H1 (cell line): Measurements from ENCODE around the gene SULF2. TPM values are rescaled to one million over a fixed set of nuclear protein-coding genes. Genes with fewer than 3 reads are reported as not detected.

ENCODE experiments used
- CTCF ChIA-PET: fragments of 300-600 bp; sonication (Branson Sonifier 250); formaldehyde crosslinking; loops from one replicate; lab custom pipeline; 2021; ENCODE audit not compliant: partially characterized antibody; lab: Charles Lee
- POLR2A ChIA-PET: fragments of 300-600 bp; sonication (Branson Sonifier 250); formaldehyde crosslinking; loops from one replicate; lab custom pipeline; 2021; ENCODE audit warnings: inconsistent platforms; ENCODE audit not compliant: partially characterized antibody; lab: Charles Lee
- DNase-seq, 2 experiments: peaks; one replicate each; pipeline versions ENCODE4 v3.0.0 to v3.0.0-alpha.2; 2010 to 2022; ENCODE audit warnings: low spot score in 2 of 2, low read depth in 1 of 2, mixed read lengths in 1 of 2
- FAIRE-seq: peaks from 2 replicates; lab custom pipeline; 2011; peaks lifted over from hg19 to GRCh38; lab: Jason Lieb, UNC
- H2AFZ ChIP-seq: 2 replicates; pipeline ENCODE4 v1.8.1; 2012; ENCODE audit warnings: low read length, inconsistent platforms
- H2AK5ac ChIP-seq: 2 replicates; pipeline ENCODE4 v1.6.1; 2013; ENCODE audit warnings: low read depth, low read length
- H2BK120ac ChIP-seq: replicated peaks from 2 replicates; pipeline ENCODE3; 2013; ENCODE audit warnings: low read depth, low read length, inconsistent platforms
- H2BK12ac ChIP-seq: 2 replicates; pipeline ENCODE4 v1.6.1; 2013; ENCODE audit warnings: low read depth, low read length
- H2BK15ac ChIP-seq: 2 replicates; pipeline ENCODE4 v1.6.1; 2013; ENCODE audit warnings: low read length
- H2BK20ac ChIP-seq: 2 replicates; pipeline ENCODE4 v1.6.1; 2013; ENCODE audit warnings: low read length
- H2BK5ac ChIP-seq: 2 replicates; pipeline ENCODE4 v1.6.1; 2013; ENCODE audit warnings: low read depth, low read length
- H3K14ac ChIP-seq: 2 replicates; pipeline ENCODE4 v1.6.1; 2013; ENCODE audit warnings: inconsistent platforms; ENCODE audit not compliant: insufficient read length
- H3K18ac ChIP-seq: 2 replicates; pipeline ENCODE4 v1.6.1; 2013; ENCODE audit warnings: low read length; ENCODE audit errors: extremely low read depth
- H3K23ac ChIP-seq: 2 replicates; pipeline ENCODE4 v1.6.1; 2013; ENCODE audit warnings: inconsistent platforms; ENCODE audit not compliant: insufficient read length
- H3K23me2 ChIP-seq: 2 replicates; pipeline ENCODE4 v1.6.1; 2013; ENCODE audit warnings: low read depth, low read length
- H3K27ac ChIP-seq: 2 replicates; pipeline ENCODE4 v1.6.1; 2011; ENCODE audit warnings: low read depth, low read length, inconsistent platforms
- H3K27me3 ChIP-seq, 4 experiments: replicated peaks in 1 of 4; 1 replicate in 1 of 4; 2 replicates in 3 of 4; pipeline versions ENCODE4 v1.6.1 to v1.8.1; 2011 to 2013; ENCODE audit warnings: low read length in 3 of 4, mild to moderate bottlenecking in 3 of 4, inconsistent platforms in 2 of 4, mixed read lengths in 2 of 4, moderate library complexity in 1 of 4; ENCODE audit not compliant: control insufficient read depth in 3 of 4, insufficient read depth in 3 of 4; ENCODE audit errors: extremely low read depth in 1 of 4
- H3K36me3 ChIP-seq, 4 experiments: 2 replicates each; pipeline versions ENCODE4 v1.6.1 to v1.8.1; 2011 to 2013; ENCODE audit warnings: mild to moderate bottlenecking in 4 of 4, low read length in 3 of 4, moderate library complexity in 2 of 4, control low read depth in 1 of 4, inconsistent platforms in 1 of 4; ENCODE audit not compliant: insufficient read depth in 4 of 4, control insufficient read depth in 2 of 4
- H3K4ac ChIP-seq: replicated peaks from 2 replicates; pipeline ENCODE3; 2013; ENCODE audit warnings: low read length, low read depth, mixed read lengths, inconsistent platforms; ENCODE audit not compliant: insufficient read length
- H3K4me1 ChIP-seq, 4 experiments: replicated peaks in 1 of 4; 1 replicate in 1 of 4; 2 replicates in 3 of 4; pipeline versions ENCODE4 v1.6.1 to v1.8.1; 2011 to 2013; ENCODE audit warnings: low read length in 3 of 4, inconsistent platforms in 2 of 4, mixed read lengths in 1 of 4; ENCODE audit not compliant: insufficient read depth in 4 of 4, control insufficient read depth in 3 of 4
- H3K4me2 ChIP-seq, 2 experiments: 2 replicates each; pipeline versions ENCODE4 v1.6.1 to v1.8.1; 2011 to 2013; ENCODE audit warnings: low read depth in 2 of 2, low read length in 2 of 2, control low read depth in 1 of 2, inconsistent platforms in 1 of 2, mild to moderate bottlenecking in 1 of 2; ENCODE audit not compliant: insufficient read depth in 1 of 2
- H3K4me3 ChIP-seq, 4 experiments: fragments of 200-600, 300-600 bp in 1 of 4; sonication (generic), shearing (Covaris generic), sonication (Bioruptor Twin) in 1 of 4; 2 replicates each; pipeline versions ENCODE4 v1.5.1 to v1.8.1; 2011 to 2016; ENCODE audit warnings: low read length in 4 of 4, low read depth in 3 of 4, control low read depth in 2 of 4, inconsistent platforms in 2 of 4, mild to moderate bottlenecking in 2 of 4, mixed read lengths in 1 of 4, moderate library complexity in 1 of 4; ENCODE audit not compliant: insufficient read depth in 2 of 4; ENCODE audit errors: extremely low read depth in 1 of 4
- H3K56ac ChIP-seq: replicated peaks from 2 replicates; pipeline ENCODE3; 2013; ENCODE audit warnings: low read depth, mild to moderate bottlenecking, mixed read lengths, low read length, inconsistent platforms; ENCODE audit not compliant: insufficient read length
- H3K79me1 ChIP-seq: 2 replicates; pipeline ENCODE4 v1.6.1; 2013; ENCODE audit warnings: low read depth, low read length, control low read depth
- H3K79me2 ChIP-seq, 2 experiments: 2 replicates each; pipeline versions ENCODE4 v1.6.1 to v1.8.1; 2012 to 2013; ENCODE audit warnings: low read length in 2 of 2, mild to moderate bottlenecking in 2 of 2, inconsistent platforms in 1 of 2; ENCODE audit not compliant: insufficient read depth in 2 of 2, control insufficient read depth in 1 of 2
- H3K9ac ChIP-seq, 4 experiments: replicated peaks in 1 of 4; 1 replicate in 1 of 4; 2 replicates in 3 of 4; pipeline versions ENCODE4 v1.6.1 to v1.8.1; 2011 to 2013; ENCODE audit warnings: low read depth in 3 of 4, low read length in 3 of 4, control low read depth in 2 of 4, mild to moderate bottlenecking in 2 of 4, moderate library complexity in 2 of 4, inconsistent platforms in 1 of 4; ENCODE audit errors: extremely low read depth in 1 of 4
- H3K9me3 ChIP-seq, 2 experiments: 2 replicates each; pipeline versions ENCODE4 v1.6.1 to v1.8.1; 2012 to 2013; ENCODE audit warnings: mild to moderate bottlenecking in 2 of 2, moderate library complexity in 2 of 2, control low read depth in 1 of 2, inconsistent platforms in 1 of 2, low read depth in 1 of 2, low read length in 1 of 2, mixed read lengths in 1 of 2; ENCODE audit not compliant: insufficient read depth in 2 of 2
- H4K20me1 ChIP-seq, 2 experiments: replicated peaks in 1 of 2; 2 replicates each; pipeline versions ENCODE3 to v1.8.1; 2011 to 2013; ENCODE audit warnings: inconsistent platforms in 2 of 2, low read length in 2 of 2, mild to moderate bottlenecking in 1 of 2; ENCODE audit not compliant: insufficient read depth in 2 of 2, control insufficient read depth in 1 of 2
- H4K5ac ChIP-seq: 2 replicates; pipeline ENCODE4 v1.6.1; 2013; ENCODE audit warnings: low read length, low read depth, mixed read lengths, inconsistent platforms; ENCODE audit not compliant: insufficient read length
- H4K8ac ChIP-seq: 2 replicates; pipeline ENCODE4 v1.8.0; 2013; ENCODE audit warnings: mild to moderate bottlenecking, moderate library complexity, low read length, inconsistent platforms; ENCODE audit not compliant: insufficient read depth; ENCODE audit errors: extremely low read depth
- H4K91ac ChIP-seq: replicated peaks from 2 replicates; pipeline ENCODE3; 2013; ENCODE audit warnings: low read length, mixed read lengths, inconsistent platforms; ENCODE audit not compliant: insufficient read length
- ASH2L ChIP-seq: fragments of 200-600, 300-600 bp; sonication (generic); IDR thresholded peaks from one replicate; pipeline ENCODE4 v1.7.1; 2017; ENCODE audit warnings: low read length
- HDAC6 ChIP-seq: IDR thresholded peaks from one replicate; pipeline ENCODE4 v1.7.1; 2012; ENCODE audit warnings: low read depth, mild to moderate bottlenecking, inconsistent platforms, low read length, moderate library complexity
- KDM5A ChIP-seq: fragments of 200-600 bp; IDR thresholded peaks from 2 replicates; pipeline ENCODE4 v1.7.1; 2012; ENCODE audit warnings: mild to moderate bottlenecking, low read length, inconsistent platforms, mixed read lengths
- NANOG ChIP-seq: IDR thresholded peaks from 2 replicates; pipeline ENCODE4 v1.6.1; 2011; ENCODE audit warnings: low read length, low read depth, mild to moderate bottlenecking, inconsistent platforms; ENCODE audit not compliant: insufficient read depth, poor library complexity, severe bottlenecking
- RNF2 ChIP-seq: fragments of 200-900, 300-1000 bp; sonication (generic); IDR thresholded peaks from 2 replicates; pipeline ENCODE4 v1.7.1; 2016; ENCODE audit warnings: borderline replicate concordance, low read depth, mild to moderate bottlenecking, antibody characterized with exemption, low read length; ENCODE audit not compliant: poor library complexity, severe bottlenecking; ENCODE audit errors: missing control alignments
- SIN3A ChIP-seq, 2 experiments: IDR thresholded peaks in 1 of 2; conservative IDR thresholded peaks in 1 of 2; 2 replicates each; pipeline ENCODE4 v1.6.1; 2011 to 2012; ENCODE audit warnings: low read length in 2 of 2, improper control_type of control experiment in 1 of 2, low read depth in 1 of 2, mild to moderate bottlenecking in 1 of 2
- TAF1 ChIP-seq: IDR thresholded peaks from 2 replicates; pipeline ENCODE4 v1.6.1; 2011; ENCODE audit warnings: mild to moderate bottlenecking, low read depth, low read length
- WGBS, 2 experiments: shearing (Covaris generic) in 1 of 2; methylation state at CpG; one replicate each; pipeline versions ENCODE4 v1.1.6 to v1.1.7; 2013 to 2015; ENCODE audit warnings: low lambda C conversion rate in 2 of 2, mixed read lengths in 2 of 2, inconsistent platforms in 1 of 2, low coverage in 1 of 2, missing lambda C conversion rate in 1 of 2; ENCODE audit not compliant: insufficient replicate concordance in 2 of 2, insufficient coverage in 1 of 2, insufficient read length in 1 of 2; ENCODE audit errors: extremely low coverage in 1 of 2, missing lambda C conversion rate in 1 of 2; 5-methylcytosine and 5-hydroxymethylcytosine counted together
- polyA plus RNA-seq, 7 experiments: library from polyadenylated mRNA; depleted of rRNA in 3 of 7; stranded (reverse) in 5 of 7; unstranded in 2 of 7; fragments of >200 nt in 5 of 7; fragments of 200-250 nt in 2 of 7; gene quantifications; 1 replicate in 5 of 7; 2 replicates in 1 of 7; 4 replicates in 1 of 7; pipeline versions ENCODE4 v1.2.1 to v1.2.3, GENCODE V29; 2011 to 2013; ENCODE audit warnings: missing spikeins in 2 of 7, mixed read lengths in 2 of 7
- total RNA-seq: library from RNA; stranded (reverse); fragmentation: NEBNext Ultra II Directional; extraction: Animal tissue kit (Norgen Biotek cat#: 25700); gene quantifications from 2 replicates; pipeline ENCODE4 v1.2.1, GENCODE V29; 2021
- TF ChIP-seq, protein P1 (sequence below): IDR thresholded peaks from 2 replicates; pipeline ENCODE4 v1.6.1; 2011; ENCODE audit warnings: low read length, improper control_type of control experiment
- TF ChIP-seq, protein P2 (sequence below), 3 experiments: IDR thresholded peaks; 1 replicate in 2 of 3; 2 replicates in 1 of 3; pipeline versions ENCODE4 v1.5.1 to v1.6.1; 2011; ENCODE audit warnings: low read length in 3 of 3, mild to moderate bottlenecking in 3 of 3, inconsistent platforms in 2 of 3, low read depth in 1 of 3, moderate library complexity in 1 of 3; ENCODE audit not compliant: insufficient read depth in 1 of 3; ENCODE audit errors: control extremely low read depth in 1 of 3

SULF2 gene
- total and polyA plus RNA-seq, 2 of the 8 experiments (the other 6 are each of a cell fraction or from before 2014, with no cell fraction given): 15.7 to 28.2 TPM

DNA sequence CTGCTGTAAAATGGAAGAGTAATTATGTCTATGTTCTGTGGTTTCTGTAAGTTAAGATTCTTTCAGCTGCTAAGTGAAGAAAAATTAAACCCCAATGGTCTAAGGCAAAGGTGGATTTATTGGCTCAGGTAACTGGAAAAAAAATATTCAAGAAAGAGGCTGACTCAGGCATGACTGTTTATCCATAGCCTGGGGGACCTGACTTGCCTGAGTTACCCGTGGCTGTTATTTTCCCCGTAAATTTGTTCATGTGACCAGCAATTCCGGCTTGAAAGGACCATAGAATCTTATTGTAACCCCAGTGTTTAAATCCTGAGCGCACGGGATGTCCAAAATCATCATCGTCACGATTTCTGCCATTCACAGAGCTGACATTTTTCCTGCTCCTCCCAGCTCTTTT, 32.3 kb upstream of the SULF2 start:
- H4K91ac ChIP-seq: no peak overlapping the region
- no peak overlapping the region for H4K8ac ChIP-seq
- no peak overlapping the region for H3K56ac ChIP-seq
- H3K18ac ChIP-seq: no peak overlapping the region
- peaks cover 0 to 3% (median under 1%) of the 10 kb centered on the region in 4 experiments; a peak in 1 of 7 replicates for H3K27me3 ChIP-seq
- H2AFZ ChIP-seq: no peak overlapping the region
- no peak overlapping the region for H3K4ac ChIP-seq
- no peaks in the 10 kb centered on the region for H3K79me1 ChIP-seq
- no peak overlapping the region for H2BK120ac ChIP-seq
- FAIRE-seq (no peak), DNase-seq (no peak)
- H2BK15ac ChIP-seq: no peak overlapping the region
- no peak overlapping the region for H3K23ac ChIP-seq
- CTCF ChIA-PET: interaction anchor here (1.4 to 1.5 kb wide), 2 partner anchors 35 to 37 kb away, joined by 3 read pairs; no protein-coding TSS in a partner anchor
- H3K4me2 ChIP-seq: no peak overlapping the region
- no peak overlapping the region for H3K9ac ChIP-seq
- WGBS, 2 experiments: 89% methylated on average over 7 of the region's 7 CpGs; no CpG with 5 or more reads in 1 of the 2 experiments
- no peak overlapping the region for H4K5ac ChIP-seq
- H3K36me3 ChIP-seq: no peaks in the 10 kb centered on the region
- 0 out of 2 replicates have a peak overlapping the region, but pooled peaks have one; percentile 53 for H2AK5ac ChIP-seq
- POLR2A ChIA-PET: no interaction called here
- H3K4me3 ChIP-seq: no peak overlapping the region
- peaks cover 0 to 3% (median 1%) of the 10 kb centered on the region in 4 experiments; a peak in 2 of 7 replicates for H3K4me1 ChIP-seq
- H3K79me2 ChIP-seq: no peaks in the 10 kb centered on the region
- no peak overlapping the region for H2BK20ac ChIP-seq
- no peak overlapping the region for H3K14ac ChIP-seq
- no peak overlapping the region for H2BK5ac ChIP-seq
- H4K20me1 ChIP-seq: no peaks in the 10 kb centered on the region
- no peaks in the 10 kb centered on the region for H3K23me2 ChIP-seq
- H2BK12ac ChIP-seq: no peak overlapping the region
- no peaks in the 10 kb centered on the region for H3K9me3 ChIP-seq
- no peak overlapping the region for H3K27ac ChIP-seq
- TF ChIP-seq HDAC6 (no peak), TAF1 (no peak), SIN3A (conservative IDR thresholded peaks at IDR 0.05 in 1 of 2, IDR thresholded peaks at IDR 0.05 in 1 of 2; ENCODE audit: low read depth in 1 of 2, low read length in 2 of 2) (no peak), ASH2L (no peak), KDM5A (no peak), NANOG (no peak), RNF2 (no peak)
- TF ChIP-seq, protein P1, sequence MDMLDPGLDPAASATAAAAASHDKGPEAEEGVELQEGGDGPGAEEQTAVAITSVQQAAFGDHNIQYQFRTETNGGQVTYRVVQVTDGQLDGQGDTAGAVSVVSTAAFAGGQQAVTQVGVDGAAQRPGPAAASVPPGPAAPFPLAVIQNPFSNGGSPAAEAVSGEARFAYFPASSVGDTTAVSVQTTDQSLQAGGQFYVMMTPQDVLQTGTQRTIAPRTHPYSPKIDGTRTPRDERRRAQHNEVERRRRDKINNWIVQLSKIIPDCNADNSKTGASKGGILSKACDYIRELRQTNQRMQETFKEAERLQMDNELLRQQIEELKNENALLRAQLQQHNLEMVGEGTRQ: no peak
- TF ChIP-seq, protein P2, sequence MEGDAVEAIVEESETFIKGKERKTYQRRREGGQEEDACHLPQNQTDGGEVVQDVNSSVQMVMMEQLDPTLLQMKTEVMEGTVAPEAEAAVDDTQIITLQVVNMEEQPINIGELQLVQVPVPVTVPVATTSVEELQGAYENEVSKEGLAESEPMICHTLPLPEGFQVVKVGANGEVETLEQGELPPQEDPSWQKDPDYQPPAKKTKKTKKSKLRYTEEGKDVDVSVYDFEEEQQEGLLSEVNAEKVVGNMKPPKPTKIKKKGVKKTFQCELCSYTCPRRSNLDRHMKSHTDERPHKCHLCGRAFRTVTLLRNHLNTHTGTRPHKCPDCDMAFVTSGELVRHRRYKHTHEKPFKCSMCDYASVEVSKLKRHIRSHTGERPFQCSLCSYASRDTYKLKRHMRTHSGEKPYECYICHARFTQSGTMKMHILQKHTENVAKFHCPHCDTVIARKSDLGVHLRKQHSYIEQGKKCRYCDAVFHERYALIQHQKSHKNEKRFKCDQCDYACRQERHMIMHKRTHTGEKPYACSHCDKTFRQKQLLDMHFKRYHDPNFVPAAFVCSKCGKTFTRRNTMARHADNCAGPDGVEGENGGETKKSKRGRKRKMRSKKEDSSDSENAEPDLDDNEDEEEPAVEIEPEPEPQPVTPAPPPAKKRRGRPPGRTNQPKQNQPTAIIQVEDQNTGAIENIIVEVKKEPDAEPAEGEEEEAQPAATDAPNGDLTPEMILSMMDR (IDR thresholded peaks at IDR 0.05; ENCODE audit: control extremely low read depth in 1 of 3, insufficient read depth in 1 of 3, low read depth in 1 of 3, low read length in 3 of 3): no peak
